Endothelial cell of umbilical vein (primary cell): ENCODE data around the gene BIN2. TPM values are rescaled to one million over a fixed set of nuclear protein-coding genes. Genes with fewer than 3 reads are reported as not detected.

Source experiments
- BruUV-seq: library from RNA; stranded (reverse); fragments of 400-500 nt; replicated peaks from 2 replicates; lab custom pipeline; 2021; lab: Mats Ljungman, UMichigan
- CTCF ChIA-PET: fragments of 300-600, 350-600 bp; sonication (Branson Sonifier 250); formaldehyde crosslinking; loops from one replicate; lab custom pipeline; 2021; ENCODE audit warnings: antibody characterized with exemption, inconsistent platforms; lab: Charles Lee
- POLR2A ChIA-PET: fragments of 300-600, 350-600 bp; sonication (Branson Sonifier 250); formaldehyde crosslinking; loops from one replicate; lab custom pipeline; 2021; ENCODE audit warnings: antibody characterized with exemption, inconsistent platforms; lab: Charles Lee
- DNase-seq: peaks from one replicate; pipeline ENCODE4 v3.0.0-alpha.2; 2011; ENCODE audit warnings: low read depth, low spot score
- FAIRE-seq: peaks from 2 replicates; lab custom pipeline; 2011; peaks lifted over from hg19 to GRCh38; lab: Jason Lieb, UNC
- H2AFZ ChIP-seq: 2 replicates; pipeline ENCODE4 v1.6.0; 2012; ENCODE audit warnings: low read depth, low read length, control low read depth, inconsistent platforms
- H3K27ac ChIP-seq: 2 replicates; pipeline ENCODE4 v1.5.1; 2011; ENCODE audit warnings: low read depth, mild to moderate bottlenecking, control low read depth, low read length, moderate library complexity; ENCODE audit not compliant: insufficient read depth
- H3K27me3 ChIP-seq, 2 experiments: 2 replicates each; pipeline versions ENCODE4 v1.6.0 to v1.6.1; 2011; ENCODE audit warnings: low read length in 2 of 2, mixed read lengths in 1 of 2; ENCODE audit not compliant: control insufficient read depth in 2 of 2, insufficient read depth in 2 of 2
- H3K36me3 ChIP-seq, 2 experiments: 2 replicates in 1 of 2; 3 replicates in 1 of 2; pipeline ENCODE4 v1.5.1; 2011; ENCODE audit warnings: low read length in 2 of 2, mild to moderate bottlenecking in 1 of 2, moderate library complexity in 1 of 2; ENCODE audit not compliant: control insufficient read depth in 2 of 2, insufficient read depth in 2 of 2; ENCODE audit errors: extremely low read depth in 1 of 2
- H3K4me1 ChIP-seq: 3 replicates; pipeline ENCODE4 v1.5.1; 2011; ENCODE audit warnings: mild to moderate bottlenecking, low read length; ENCODE audit not compliant: control insufficient read depth, insufficient read depth; ENCODE audit errors: extremely low read depth
- H3K4me2 ChIP-seq: 2 replicates; pipeline ENCODE4 v1.6.1; 2011; ENCODE audit warnings: low read length, control low read depth, mixed read lengths; ENCODE audit not compliant: insufficient read depth
- H3K4me3 ChIP-seq, 3 experiments: fragments of 200-600 bp in 1 of 3; sonication (generic), shearing (Covaris generic) in 1 of 3; replicated peaks in 1 of 3; 2 replicates each; pipeline ENCODE4 v1.5.1; 2011 to 2016; ENCODE audit warnings: control low read depth in 3 of 3, low read length in 3 of 3, mild to moderate bottlenecking in 2 of 3, inconsistent platforms in 1 of 3, low read depth in 1 of 3, moderate library complexity in 1 of 3; ENCODE audit not compliant: insufficient read depth in 1 of 3
- H3K79me2 ChIP-seq: 2 replicates; pipeline ENCODE4 v1.6.0; 2012; ENCODE audit warnings: low read length, inconsistent platforms; ENCODE audit not compliant: control insufficient read depth, insufficient read depth
- H3K9ac ChIP-seq: replicated peaks from 2 replicates; pipeline ENCODE3; 2011; ENCODE audit warnings: low read length, control low read depth; ENCODE audit not compliant: insufficient read depth; ENCODE audit errors: extremely low read depth
- H3K9me1 ChIP-seq: replicated peaks from 3 replicates; pipeline ENCODE4 v1.6.0; 2011; ENCODE audit warnings: mild to moderate bottlenecking, low read length; ENCODE audit not compliant: control insufficient read depth, insufficient read depth; ENCODE audit errors: extremely low read depth
- H3K9me3 ChIP-seq: replicated peaks from 2 replicates; pipeline ENCODE4 v1.5.1; 2012; ENCODE audit warnings: low read length, inconsistent platforms; ENCODE audit not compliant: control insufficient read depth, insufficient read depth
- H4K20me1 ChIP-seq: replicated peaks from 2 replicates; pipeline ENCODE3; 2011; ENCODE audit warnings: mild to moderate bottlenecking, low read length; ENCODE audit not compliant: control insufficient read depth, insufficient read depth; ENCODE audit errors: extremely low read depth
- EZH2 ChIP-seq: IDR thresholded peaks from 2 replicates; pipeline ENCODE4 v1.6.1; 2012; ENCODE audit warnings: borderline replicate concordance, low read depth, mild to moderate bottlenecking, moderate library complexity, low read length, inconsistent platforms; ENCODE audit not compliant: severe bottlenecking
- FOS ChIP-seq: IDR thresholded peaks from 2 replicates; pipeline ENCODE4 v1.6.1; 2011; ENCODE audit warnings: mild to moderate bottlenecking, low read length, moderate library complexity, borderline replicate concordance; ENCODE audit not compliant: insufficient read depth
- GATA2 ChIP-seq: IDR thresholded peaks from 2 replicates; pipeline ENCODE4 v1.7.0; 2011; ENCODE audit warnings: low read depth, mild to moderate bottlenecking, moderate library complexity, mixed read lengths, low read length; ENCODE audit not compliant: insufficient read length, insufficient read depth
- JUN ChIP-seq: IDR thresholded peaks from 2 replicates; pipeline ENCODE4 v1.6.1; 2011; ENCODE audit warnings: borderline replicate concordance, low read depth; ENCODE audit not compliant: insufficient read length, insufficient read depth
- MAX ChIP-seq: IDR thresholded peaks from 2 replicates; pipeline ENCODE4 v1.6.1; 2011; ENCODE audit not compliant: insufficient read depth, insufficient read length
- MYC ChIP-seq: IDR thresholded peaks from one replicate; pipeline ENCODE4 v1.6.1; 2011; ENCODE audit warnings: mild to moderate bottlenecking, low read depth, low read length
- POLR2A ChIP-seq: IDR thresholded peaks from 2 replicates; pipeline ENCODE4 v1.6.1; 2012; ENCODE audit warnings: low read depth, mild to moderate bottlenecking, control low read depth, low read length
- POLR2AphosphoS5 ChIP-seq: IDR thresholded peaks from 2 replicates; pipeline ENCODE4 v1.6.1; 2012; ENCODE audit warnings: low read depth, mild to moderate bottlenecking, control low read depth, low read length, moderate library complexity; ENCODE audit not compliant: insufficient read depth
- dilution Hi-C: fragments of 300-500 bp; cut with MboI; formaldehyde crosslinking; loops from one replicate; pipeline ENCODE4 v1.15.0; 2019; ENCODE audit warnings: low sequenced_read_pairs; ENCODE audit not compliant: extremely low pct_ligation_motif_present
- intact Hi-C: fragments of 100-400 bp; cut with micrococcal nuclease; formaldehyde crosslinking; loops from one replicate; pipeline ENCODE4 v1.10.0; 2022
- polyA plus RNA-seq, 4 experiments: library from polyadenylated mRNA; depleted of rRNA in 3 of 4; stranded (reverse) in 3 of 4; unstranded in 1 of 4; fragments of >200 nt; gene quantifications; 2 replicates each; pipeline versions ENCODE4 v1.2.1 to v1.2.3, GENCODE V29; 2011 to 2012; ENCODE audit warnings: missing spikeins in 1 of 4
- total RNA-seq: library from RNA; stranded (reverse); gene quantifications from 2 replicates; pipeline ENCODE4 v1.2.3, GENCODE V29; 2021
- TF ChIP-seq, protein P1 (sequence below), 2 donors: IDR thresholded peaks; 1 replicate in 1 of 2; 2 replicates in 1 of 2; pipeline ENCODE4 v1.5.1; 2011; ENCODE audit warnings: low read length in 2 of 2, mild to moderate bottlenecking in 2 of 2, moderate library complexity in 2 of 2, control low read depth in 1 of 2, inconsistent platforms in 1 of 2, low read depth in 1 of 2; ENCODE audit not compliant: insufficient read depth in 1 of 2; ENCODE audit errors: extremely low read depth in 1 of 2

The BIN2 gene
- total and polyA plus RNA-seq, 2 donors (not counting 3 experiments of a cell fraction or from before 2014, with no cell fraction given): not detected

DNA sequence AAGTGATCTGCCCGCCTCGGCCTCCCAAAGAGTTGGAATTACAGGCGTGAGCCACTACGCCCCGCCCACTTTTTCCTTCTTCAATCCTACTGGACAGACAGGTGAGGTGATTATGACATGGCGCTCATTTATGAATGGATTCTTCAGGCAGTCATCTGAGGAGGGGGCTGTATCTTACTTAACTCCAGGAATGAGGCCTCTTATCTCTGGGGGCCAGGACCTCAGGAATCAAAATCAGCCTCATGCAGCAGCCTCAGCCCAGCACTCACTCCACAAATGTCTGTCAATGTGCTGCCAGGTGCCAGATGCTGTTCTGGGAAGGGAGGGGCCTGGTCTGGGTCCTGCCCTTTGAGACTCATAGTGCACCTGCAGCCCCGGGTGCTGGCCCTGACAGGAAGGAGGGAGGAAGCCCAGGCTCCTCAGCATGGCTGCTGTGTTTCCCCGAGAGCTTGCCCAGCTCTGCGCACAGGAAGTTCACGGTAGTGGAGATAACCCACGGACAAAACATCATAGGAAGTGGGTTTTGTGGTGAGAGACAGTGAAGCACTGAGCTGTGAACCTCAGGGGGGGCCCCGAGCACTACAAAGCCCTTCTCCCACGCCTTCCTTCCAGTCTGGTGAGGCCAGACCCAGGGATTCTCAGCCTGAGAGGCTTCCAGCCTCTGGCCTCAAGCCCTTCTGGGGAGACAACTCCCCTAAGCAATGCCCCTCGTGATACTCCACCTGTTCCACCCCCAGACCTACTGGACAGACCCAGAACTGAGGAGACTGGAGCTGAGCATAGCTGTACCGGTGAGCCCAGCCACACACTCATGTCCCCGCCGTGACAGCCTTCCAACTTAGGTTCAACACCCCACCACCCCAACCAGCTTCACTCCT lies 44.9 kb upstream of the BIN2 start:
- TF ChIP-seq JUN: peak; percentile 16
- TF ChIP-seq GATA2: peak; percentile 97
- TF ChIP-seq FOS: peak; percentile 76
- peak; percentile 98 for TF ChIP-seq POLR2AphosphoS5
- TF ChIP-seq POLR2A: peak; percentile 56
- TF ChIP-seq EZH2: no peak
- no peak for TF ChIP-seq MYC
- TF ChIP-seq, protein P1, sequence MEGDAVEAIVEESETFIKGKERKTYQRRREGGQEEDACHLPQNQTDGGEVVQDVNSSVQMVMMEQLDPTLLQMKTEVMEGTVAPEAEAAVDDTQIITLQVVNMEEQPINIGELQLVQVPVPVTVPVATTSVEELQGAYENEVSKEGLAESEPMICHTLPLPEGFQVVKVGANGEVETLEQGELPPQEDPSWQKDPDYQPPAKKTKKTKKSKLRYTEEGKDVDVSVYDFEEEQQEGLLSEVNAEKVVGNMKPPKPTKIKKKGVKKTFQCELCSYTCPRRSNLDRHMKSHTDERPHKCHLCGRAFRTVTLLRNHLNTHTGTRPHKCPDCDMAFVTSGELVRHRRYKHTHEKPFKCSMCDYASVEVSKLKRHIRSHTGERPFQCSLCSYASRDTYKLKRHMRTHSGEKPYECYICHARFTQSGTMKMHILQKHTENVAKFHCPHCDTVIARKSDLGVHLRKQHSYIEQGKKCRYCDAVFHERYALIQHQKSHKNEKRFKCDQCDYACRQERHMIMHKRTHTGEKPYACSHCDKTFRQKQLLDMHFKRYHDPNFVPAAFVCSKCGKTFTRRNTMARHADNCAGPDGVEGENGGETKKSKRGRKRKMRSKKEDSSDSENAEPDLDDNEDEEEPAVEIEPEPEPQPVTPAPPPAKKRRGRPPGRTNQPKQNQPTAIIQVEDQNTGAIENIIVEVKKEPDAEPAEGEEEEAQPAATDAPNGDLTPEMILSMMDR (IDR thresholded peaks at IDR 0.05; ENCODE audit: extremely low read depth in 1 of 2, insufficient read depth in 1 of 2, low read depth in 1 of 2, low read length in 2 of 2): no peak
- TF ChIP-seq MAX: no peak
- peaks cover 41% of the 10 kb centered on the region for H3K4me1 ChIP-seq
- ChIA-PET CTCF (interaction anchor here (0.6 to 1.9 kb wide), 7 partner anchors 15 to 163 kb away, joined by 3 to 7 read pairs (median 4); partner anchors contain the start of gene GALNT6), POLR2A (interaction anchor here (0.7 kb wide), 1 partner anchor 22 kb away, joined by 3 read pairs; the partner anchor contains the start of gene GALNT6)
- BruUV-seq: no TSS peak
- DNase-seq: peak; percentile 74
- no peaks in the 10 kb centered on the region for H3K9me1 ChIP-seq
- no peaks in the 10 kb centered on the region for H3K79me2 ChIP-seq
- H3K9ac ChIP-seq: peak overlapping the region; percentile 22
- H4K20me1 ChIP-seq: no peaks in the 10 kb centered on the region
- H3K9me3 ChIP-seq: no peaks in the 10 kb centered on the region
- H3K4me2 ChIP-seq: no peak overlapping the region
- intact Hi-C loops: loop anchor here (2.0 kb wide), 1 partner anchor 26 kb away; no protein-coding TSS in a partner anchor
- dilution Hi-C loops: no loop called here
- H3K36me3 ChIP-seq: no peaks in the 10 kb centered on the region
- no peak overlapping the region for H2AFZ ChIP-seq
- no peak overlapping the region for H3K4me3 ChIP-seq
- no peaks in the 10 kb centered on the region for H3K27me3 ChIP-seq
- H3K27ac ChIP-seq: peak overlapping the region; percentile 91
- FAIRE-seq: peak; percentile 96
